Astrocyte (in vitro differentiated cells and primary cell): ENCODE data around the gene FAM174B.

ENCODE experiments used
- EZH2 ChIP-seq: IDR thresholded peaks from 2 replicates; pipeline ENCODE4 v1.6.1; 2012; ENCODE audit warnings: mild to moderate bottlenecking, low read length, inconsistent platforms; ENCODE audit not compliant: insufficient read depth
- TF ChIP-seq, protein P1 (sequence below): IDR thresholded peaks from 2 replicates; pipeline ENCODE4 v1.5.1; 2011; ENCODE audit warnings: low read depth, mild to moderate bottlenecking, inconsistent platforms, low read length, moderate library complexity; ENCODE audit not compliant: insufficient read depth

DNA sequence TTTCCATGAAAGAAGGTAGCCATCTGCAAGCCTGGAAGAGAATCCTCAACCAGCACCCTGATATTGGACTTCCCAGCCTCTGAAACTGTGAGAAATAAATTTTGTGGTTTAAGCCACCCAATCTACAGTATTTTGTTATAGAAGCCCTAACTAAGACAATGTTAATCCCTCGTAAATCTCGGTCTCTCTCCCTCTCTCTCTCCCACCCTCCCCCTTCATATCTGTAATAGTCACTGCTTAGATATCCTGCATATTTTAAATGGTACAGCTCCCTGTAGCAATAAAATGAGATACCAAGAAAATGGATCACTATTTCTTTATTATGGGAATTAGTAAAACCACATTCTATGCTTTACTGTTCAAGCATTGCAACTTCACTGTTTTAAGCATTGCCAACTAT lies 21.0 kb upstream of the FAM174B start:
- TF ChIP-seq, protein P1, sequence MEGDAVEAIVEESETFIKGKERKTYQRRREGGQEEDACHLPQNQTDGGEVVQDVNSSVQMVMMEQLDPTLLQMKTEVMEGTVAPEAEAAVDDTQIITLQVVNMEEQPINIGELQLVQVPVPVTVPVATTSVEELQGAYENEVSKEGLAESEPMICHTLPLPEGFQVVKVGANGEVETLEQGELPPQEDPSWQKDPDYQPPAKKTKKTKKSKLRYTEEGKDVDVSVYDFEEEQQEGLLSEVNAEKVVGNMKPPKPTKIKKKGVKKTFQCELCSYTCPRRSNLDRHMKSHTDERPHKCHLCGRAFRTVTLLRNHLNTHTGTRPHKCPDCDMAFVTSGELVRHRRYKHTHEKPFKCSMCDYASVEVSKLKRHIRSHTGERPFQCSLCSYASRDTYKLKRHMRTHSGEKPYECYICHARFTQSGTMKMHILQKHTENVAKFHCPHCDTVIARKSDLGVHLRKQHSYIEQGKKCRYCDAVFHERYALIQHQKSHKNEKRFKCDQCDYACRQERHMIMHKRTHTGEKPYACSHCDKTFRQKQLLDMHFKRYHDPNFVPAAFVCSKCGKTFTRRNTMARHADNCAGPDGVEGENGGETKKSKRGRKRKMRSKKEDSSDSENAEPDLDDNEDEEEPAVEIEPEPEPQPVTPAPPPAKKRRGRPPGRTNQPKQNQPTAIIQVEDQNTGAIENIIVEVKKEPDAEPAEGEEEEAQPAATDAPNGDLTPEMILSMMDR: no peak
- TF ChIP-seq EZH2: no peak
